WI38 (cell line): ENCODE data around the gene RNF166.

Experiments used
- H3K4me3 ChIP-seq: 2 replicates; pipeline ENCODE4 v1.5.1; 2011; ENCODE audit warnings: low read depth, mild to moderate bottlenecking, control low read depth, low read length
- CTCF ChIP-seq: IDR thresholded peaks from 2 replicates; pipeline ENCODE4 v1.5.1; 2012; ENCODE audit warnings: low read depth, mild to moderate bottlenecking, control low read depth, low read length

Gene RNF166

GRCh38 chr16:88721815-88722755 lies 15.9 kb upstream of the RNF166 start:
- no peak overlapping the region for H3K4me3 ChIP-seq
- no peak for TF ChIP-seq CTCF

GRCh38 chr16:88721236-88721635 lies 15.0 kb upstream of the RNF166 start:
- H3K4me3 ChIP-seq: no peak overlapping the region
- no peak for TF ChIP-seq CTCF

- TF ChIP-seq CTCF: no peak
- no peak overlapping the region for H3K4me3 ChIP-seq
Measured at GRCh38 chr16:88720396-88720970, 14.3 kb upstream of the RNF166 start.

- no peak overlapping the region for H3K4me3 ChIP-seq
- TF ChIP-seq CTCF: no peak
Measured at GRCh38 chr16:88719933-88720296, 13.7 kb upstream of the RNF166 start.

- no peak overlapping the region for H3K4me3 ChIP-seq
- no peak for TF ChIP-seq CTCF
Measured at GRCh38 chr16:88719267-88719932, 13.2 kb upstream of the RNF166 start.

- no peak overlapping the region for H3K4me3 ChIP-seq
- no peak for TF ChIP-seq CTCF
Measured at GRCh38 chr16:88718178-88718577, 12.0 kb upstream of the RNF166 start.

- no peak for TF ChIP-seq CTCF
- H3K4me3 ChIP-seq: no peak overlapping the region
Measured at GRCh38 chr16:88716601-88717001, 10.4 kb upstream of the RNF166 start.
